Gastroesophageal sphincter (tissue), 3 donors: Measurements from ENCODE around the gene DMD.

Experiments used
- CTCF ChIP-seq, 4 experiments: fragments of 200-600 bp in 2 of 4; fragments of 450-650 bp in 2 of 4; sonication (generic) in 1 of 4; IDR thresholded peaks; one replicate each; pipeline ENCODE4 v1.5.1; 2017 to 2019; ENCODE audit warnings: antibody characterized with exemption in 4 of 4, mild to moderate bottlenecking in 2 of 4, moderate library complexity in 2 of 4
- POLR2AphosphoS5 ChIP-seq: sonication (generic); formaldehyde crosslinking; IDR thresholded peaks from one replicate; pipeline ENCODE4 v1.6.1; 2017; ENCODE audit warnings: antibody characterized with exemption

DNA sequence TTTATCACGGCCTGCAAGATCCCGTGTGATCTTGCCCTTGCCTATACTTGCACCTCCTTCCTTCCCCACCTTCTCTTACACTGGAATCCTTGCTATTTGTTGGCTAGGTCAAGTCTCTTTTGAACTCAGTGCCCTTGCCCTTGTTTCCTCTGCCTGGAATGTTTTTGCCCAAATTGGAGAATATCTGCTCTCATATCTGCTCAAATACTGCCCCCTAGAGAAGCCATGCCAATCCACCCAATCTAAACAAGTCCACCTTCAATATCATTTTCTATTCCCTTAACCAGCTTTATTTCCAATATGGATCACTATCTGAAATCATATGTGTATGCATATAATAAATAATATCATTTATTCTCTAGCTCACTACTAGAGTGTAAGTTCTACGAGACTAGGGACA, 1095.3 kb downstream of the DMD start:
- TF ChIP-seq CTCF (IDR thresholded peaks at IDR 0.05) (no peak), POLR2AphosphoS5 (no peak)
